HCT116 (cell line): ENCODE measurements around the gene ARID3A. TPM values are rescaled to one million over a fixed set of nuclear protein-coding genes. Genes with fewer than 3 reads are reported as not detected.

Source experiments
- ATAC-seq: fragments of 200-7000 bp; cut with Tn5 transposase; 2 replicates; pipeline ENCODE4 v1.9.1; 2020; ENCODE audit warnings: mild to moderate bottlenecking, moderate library complexity
- BruUV-seq: library from RNA; stranded (reverse); fragments of 400-500 nt; replicated peaks from 2 replicates; lab custom pipeline; 2021; lab: Mats Ljungman, UMichigan
- CTCF ChIA-PET: fragments of 300-600 bp; sonication (Branson Sonifier 250); formaldehyde crosslinking; loops from one replicate; lab custom pipeline; 2021; ENCODE audit warnings: antibody characterized with exemption; lab: Charles Lee
- POLR2A ChIA-PET: fragments of 300-600, 350-600 bp; sonication (Branson Sonifier 250); formaldehyde crosslinking; loops from one replicate; lab custom pipeline; 2021; ENCODE audit warnings: antibody characterized with exemption; lab: Charles Lee
- RAD21 ChIA-PET, 2 experiments: fragments of 300-600 bp; sonication (Branson Sonifier 250); formaldehyde crosslinking; loops; one replicate each; lab custom pipeline; 2023; ENCODE audit warnings: low total read pairs in 2 of 2; ENCODE audit not compliant: uncharacterized antibody in 2 of 2, unreplicated experiment in 2 of 2, low non-redundant PET in 1 of 2; lab: Charles Lee
- DNase-seq: peaks from one replicate; pipeline ENCODE4 v3.0.0-alpha.2; 2010; ENCODE audit warnings: low read depth, low spot score
- H2AFZ ChIP-seq: fragments of 200-600 bp; shearing (Covaris generic), sonication (generic); 2 replicates; pipeline ENCODE4 v1.6.1; 2017; ENCODE audit warnings: low read depth, mixed run types, mixed read lengths, antibody characterized with exemption, low read length; ENCODE audit not compliant: poor library complexity, severe bottlenecking
- H3K27ac ChIP-seq: 2 replicates; pipeline ENCODE4 v1.5.1; 2012; ENCODE audit warnings: low read depth, low read length
- H3K27me3 ChIP-seq: fragments of 200-600 bp; sonication (generic); 2 replicates; pipeline ENCODE4 v1.6.1; 2016; ENCODE audit warnings: mixed run types, low read length, mixed read lengths; ENCODE audit not compliant: insufficient read depth
- H3K36me3 ChIP-seq, 2 experiments: fragments of 200-500 bp in 1 of 2; fragments of 200-600 bp in 1 of 2; sonication (Bioruptor generic) in 1 of 2; sonication (generic) in 1 of 2; 2 replicates each; pipeline versions ENCODE4 v1.5.1 to v1.6.1; 2014 to 2016; ENCODE audit warnings: low read length in 2 of 2, inconsistent platforms in 1 of 2, mixed read lengths in 1 of 2, mixed run types in 1 of 2; ENCODE audit not compliant: insufficient read depth in 2 of 2, control insufficient read depth in 1 of 2
- H3K4me1 ChIP-seq, 2 experiments: fragments of 200-600 bp in 1 of 2; sonication (generic) in 1 of 2; 2 replicates each; pipeline versions ENCODE4 v1.5.1 to v1.6.1; 2012 to 2017; ENCODE audit warnings: low read length in 2 of 2, inconsistent platforms in 1 of 2, mild to moderate bottlenecking in 1 of 2, mixed read lengths in 1 of 2, mixed run types in 1 of 2, moderate library complexity in 1 of 2; ENCODE audit not compliant: insufficient read depth in 2 of 2, control insufficient read depth in 1 of 2
- H3K4me2 ChIP-seq: fragments of 200-600 bp; sonication (generic); 2 replicates; pipeline ENCODE4 v1.6.1; 2017; ENCODE audit warnings: mixed run types, low read length, mixed read lengths
- H3K4me3 ChIP-seq, 2 experiments: fragments of 200-600 bp in 1 of 2; sonication (generic) in 1 of 2; replicated peaks in 1 of 2; 2 replicates each; pipeline ENCODE4 v1.5.1; 2011 to 2016; ENCODE audit warnings: low read length in 2 of 2, control low read depth in 1 of 2, low read depth in 1 of 2, mild to moderate bottlenecking in 1 of 2, mixed read lengths in 1 of 2, mixed run types in 1 of 2
- H3K79me2 ChIP-seq: fragments of 200-600 bp; sonication (generic); 2 replicates; pipeline ENCODE4 v1.6.1; 2017; ENCODE audit warnings: mild to moderate bottlenecking, mixed run types, low read length, moderate library complexity, mixed read lengths; ENCODE audit not compliant: insufficient read depth
- H3K9ac ChIP-seq: fragments of 200-600 bp; sonication (generic); 2 replicates; pipeline ENCODE4 v1.6.1; 2016; ENCODE audit warnings: low read length, mixed read lengths
- H3K9me2 ChIP-seq: fragments of 200-600 bp; sonication (generic), shearing (Covaris generic); 2 replicates; pipeline ENCODE4 v1.6.1; 2017; ENCODE audit warnings: mixed run types, mild to moderate bottlenecking, moderate library complexity; ENCODE audit not compliant: insufficient read depth
- H3K9me3 ChIP-seq, 2 experiments: fragments of 200-500 bp in 1 of 2; fragments of 200-600 bp in 1 of 2; sonication (Bioruptor generic) in 1 of 2; sonication (generic) in 1 of 2; 2 replicates each; pipeline ENCODE4 v1.6.1; 2014 to 2017; ENCODE audit warnings: low read length in 2 of 2, mixed read lengths in 2 of 2, inconsistent platforms in 1 of 2, low read depth in 1 of 2, mild to moderate bottlenecking in 1 of 2, mixed run types in 1 of 2, moderate library complexity in 1 of 2; ENCODE audit not compliant: control insufficient read depth in 1 of 2, insufficient read depth in 1 of 2
- H4K20me1 ChIP-seq: fragments of 200-600 bp; sonication (generic), shearing (Covaris generic); 2 replicates; pipeline ENCODE4 v1.6.1; 2017; ENCODE audit warnings: mixed run types, mild to moderate bottlenecking, moderate library complexity; ENCODE audit not compliant: insufficient read depth
- ATF3 ChIP-seq: IDR thresholded peaks from 2 replicates; pipeline ENCODE4 v1.6.1; 2012
- CEBPB ChIP-seq: IDR thresholded peaks from 2 replicates; pipeline ENCODE4 v1.6.1; 2012; ENCODE audit warnings: low read depth
- EGR1 ChIP-seq: IDR thresholded peaks from 2 replicates; pipeline ENCODE4 v1.6.1; 2012; ENCODE audit warnings: low read depth
- ELF1 ChIP-seq: IDR thresholded peaks from 2 replicates; pipeline ENCODE4 v1.6.1; 2012; ENCODE audit warnings: low read depth, borderline replicate concordance
- EZH2 ChIP-seq: fragments of 200-600 bp; sonication (generic); IDR thresholded peaks from 2 replicates; pipeline ENCODE4 v1.6.1; 2017; ENCODE audit warnings: antibody characterized with exemption, mixed run types
- EZH2phosphoT487 ChIP-seq: fragments of 200-600 bp; IDR thresholded peaks from 2 replicates; pipeline ENCODE4 v1.6.1; 2018; ENCODE audit warnings: antibody characterized with exemption, borderline replicate concordance
- POLR2AphosphoS5 ChIP-seq: IDR thresholded peaks from 2 replicates; pipeline ENCODE4 v1.6.1; 2011; ENCODE audit warnings: mild to moderate bottlenecking, low read depth, low read length, moderate library complexity
- SIN3A ChIP-seq: IDR thresholded peaks from 2 replicates; pipeline ENCODE4 v1.6.1; 2012; ENCODE audit warnings: low read depth
- SRF ChIP-seq: IDR thresholded peaks from 2 replicates; pipeline ENCODE4 v1.6.1; 2012; ENCODE audit warnings: low read depth
- ZBTB33 ChIP-seq: IDR thresholded peaks from 2 replicates; pipeline ENCODE4 v1.6.1; 2011; ENCODE audit warnings: mild to moderate bottlenecking, low read length, moderate library complexity; ENCODE audit not compliant: insufficient replicate concordance; ENCODE audit errors: extremely low read depth
- intact Hi-C: fragments of 100-400 bp; cut with micrococcal nuclease; formaldehyde crosslinking; loops from 2 replicates; pipeline ENCODE4 v1.10.0; 2022
- total RNA-seq: library from RNA; stranded (reverse); gene quantifications from one replicate; pipeline ENCODE4 v1.2.1, GENCODE V29; 2021; ENCODE audit not compliant: unreplicated experiment

Gene ARID3A
- total RNA-seq, 1 experiment from 2014 or later, result 21.8 TPM

DNA sequence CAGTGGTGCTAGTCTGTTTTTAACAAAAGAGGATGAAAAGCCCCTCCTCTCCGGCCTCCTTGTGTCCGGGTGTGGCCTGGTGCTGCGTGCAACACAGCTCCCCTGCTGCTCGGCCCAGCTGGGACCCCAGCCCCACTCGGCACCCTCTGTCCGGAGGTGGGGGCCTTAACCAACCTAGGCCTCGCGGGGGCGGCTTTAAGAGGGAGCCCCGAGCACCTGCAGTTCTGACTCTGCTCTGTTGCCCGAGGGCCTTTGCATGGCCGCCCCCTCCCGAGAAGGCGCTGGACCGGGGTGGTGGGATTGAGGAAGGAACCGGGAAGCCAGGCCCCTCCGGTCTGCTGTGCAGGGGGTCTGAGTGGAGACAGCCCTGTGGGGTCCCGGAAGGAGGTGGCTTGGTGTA is 68.7 kb downstream of the ARID3A start:
- TF ChIP-seq ATF3, result no peak
- TF ChIP-seq POLR2AphosphoS5, result no peak
- no peak for TF ChIP-seq EZH2
- no peak for TF ChIP-seq ZBTB33
- no peak for TF ChIP-seq SIN3A
- no peak for TF ChIP-seq ELF1
- TF ChIP-seq EGR1, result no peak
- no peak for TF ChIP-seq EZH2phosphoT487
- no peak for TF ChIP-seq CEBPB
- no peak for TF ChIP-seq SRF
- ATAC-seq, result no peak
- ChIA-PET POLR2A (no interaction called here), CTCF (no interaction called here), RAD21 (no interaction called here)
- H3K36me3 ChIP-seq, result peaks cover 5 to 40% of the 10 kb centered on the region in 2 experiments; a peak in 3 of 4 replicates
- H3K4me1 ChIP-seq, result peaks cover 7 to 29% of the 10 kb centered on the region in 2 experiments
- intact Hi-C loops, result no loop called here
- H3K79me2 ChIP-seq, result no peaks in the 10 kb centered on the region; the same call in 1 of the 2 replicates
- no peak overlapping the region for H3K4me3 ChIP-seq
- H3K9me2 ChIP-seq, result no peaks in the 10 kb centered on the region
- no peak overlapping the region for H2AFZ ChIP-seq
- no peaks in the 10 kb centered on the region for H3K27me3 ChIP-seq
- peaks cover 6% of the 10 kb centered on the region; the same call in 1 of the 2 replicates for H4K20me1 ChIP-seq
- BruUV-seq, result no TSS peak
- H3K9me3 ChIP-seq, result no peaks in the 10 kb centered on the region
- H3K4me2 ChIP-seq, result no peak overlapping the region
- H3K9ac ChIP-seq, result no peak overlapping the region
- no peak overlapping the region for H3K27ac ChIP-seq
- DNase-seq, result no peak
